CD14-positive monocyte (primary cell): ENCODE measurements around the gene TRHDE. TPM values are rescaled to one million over a fixed set of nuclear protein-coding genes. Genes with fewer than 3 reads are reported as not detected.

Experiments
- DNase-seq, 3 donors: peaks; one replicate each; pipeline ENCODE4 v3.0.0-alpha.2; 2011 to 2022
- H2AFZ ChIP-seq: 2 replicates; pipeline ENCODE4 v1.6.0; 2012; ENCODE audit warnings: mild to moderate bottlenecking, low read depth, low read length, inconsistent platforms; ENCODE audit not compliant: insufficient read depth, poor library complexity, severe bottlenecking
- H3K27ac ChIP-seq, 2 donors: 1 replicate in 1 of 2; 2 replicates in 1 of 2; pipeline ENCODE4 v1.5.1; 2012 to 2013; ENCODE audit warnings: low read length in 2 of 2, control low read depth in 1 of 2, inconsistent platforms in 1 of 2, low read depth in 1 of 2, mild to moderate bottlenecking in 1 of 2
- H3K27me3 ChIP-seq, 2 donors: one replicate each; pipeline versions ENCODE4 v1.6.0 to v1.6.1; 2011 to 2013; ENCODE audit warnings: low read length in 2 of 2; ENCODE audit not compliant: control insufficient read depth in 2 of 2, insufficient read depth in 2 of 2
- H3K36me3 ChIP-seq, 2 donors: replicated peaks in 1 of 2; 1 replicate in 1 of 2; 2 replicates in 1 of 2; pipeline versions ENCODE4 v1.5.1 to v1.6.1; 2012 to 2013; ENCODE audit warnings: low read length in 2 of 2, control low read depth in 1 of 2, inconsistent platforms in 1 of 2, mild to moderate bottlenecking in 1 of 2; ENCODE audit not compliant: insufficient read depth in 2 of 2, control insufficient read depth in 1 of 2
- H3K4me1 ChIP-seq, 2 donors: 1 replicate in 1 of 2; 2 replicates in 1 of 2; pipeline versions ENCODE4 v1.5.1 to v1.6.1; 2012 to 2013; ENCODE audit warnings: low read length in 2 of 2, control low read depth in 1 of 2, inconsistent platforms in 1 of 2, mild to moderate bottlenecking in 1 of 2, moderate library complexity in 1 of 2; ENCODE audit not compliant: insufficient read depth in 2 of 2, control insufficient read depth in 1 of 2
- H3K4me2 ChIP-seq: replicated peaks from 2 replicates; pipeline ENCODE3; 2012; ENCODE audit warnings: low read length, moderate library complexity, mild to moderate bottlenecking; ENCODE audit not compliant: poor library complexity, severe bottlenecking; ENCODE audit errors: extremely low read depth
- H3K4me3 ChIP-seq, 3 experiments: fragments of 200-600 bp in 1 of 3; sonication (generic) in 1 of 3; replicated peaks in 1 of 3; 1 replicate in 2 of 3; 2 replicates in 1 of 3; pipeline ENCODE4 v1.5.1; 2011 to 2013; ENCODE audit warnings: low read length in 3 of 3, mild to moderate bottlenecking in 3 of 3, control low read depth in 2 of 3, low read depth in 2 of 3, inconsistent platforms in 1 of 3, moderate library complexity in 1 of 3
- H3K79me2 ChIP-seq: 2 replicates; pipeline ENCODE4 v1.6.0; 2012; ENCODE audit warnings: mild to moderate bottlenecking, control low read depth, inconsistent platforms, low read length, moderate library complexity; ENCODE audit not compliant: insufficient read depth
- H3K9ac ChIP-seq: 2 replicates; pipeline ENCODE4 v1.6.0; 2017; ENCODE audit warnings: low read length, mild to moderate bottlenecking; ENCODE audit not compliant: insufficient read depth, poor library complexity, severe bottlenecking
- H3K9me3 ChIP-seq, 2 donors: replicated peaks in 1 of 2; 1 replicate in 1 of 2; 2 replicates in 1 of 2; pipeline versions ENCODE4 v1.5.1 to v1.6.1; 2012 to 2013; ENCODE audit warnings: low read length in 2 of 2, control low read depth in 1 of 2; ENCODE audit not compliant: control insufficient read depth in 1 of 2, insufficient read depth in 1 of 2
- H4K20me1 ChIP-seq: 2 replicates; pipeline ENCODE4 v1.6.0; 2012; ENCODE audit warnings: mild to moderate bottlenecking, low read length, control low read depth, moderate library complexity; ENCODE audit not compliant: insufficient read depth
- H3K27ac Mint-ChIP-seq, 7 donors: one replicate each; pipeline ENCODE4 v1.8.0; 2020; ENCODE audit warnings: mild to moderate bottlenecking in 7 of 7, mixed read lengths in 7 of 7, moderate library complexity in 6 of 7, inconsistent platforms in 2 of 7
- H3K27me3 Mint-ChIP-seq, 3 donors: one replicate each; pipeline ENCODE4 v1.8.0; 2021 to 2022; ENCODE audit warnings: low read depth in 3 of 3, mild to moderate bottlenecking in 3 of 3, mixed read lengths in 3 of 3, moderate library complexity in 3 of 3, inconsistent platforms in 1 of 3
- H3K36me3 Mint-ChIP-seq, 2 donors: one replicate each; pipeline ENCODE4 v1.8.0; 2020; ENCODE audit warnings: mixed read lengths in 2 of 2, inconsistent platforms in 1 of 2, mild to moderate bottlenecking in 1 of 2
- H3K4me1 Mint-ChIP-seq: one replicate; pipeline ENCODE4 v1.8.0; 2020; ENCODE audit warnings: mild to moderate bottlenecking, mixed read lengths
- H3K4me3 Mint-ChIP-seq, 2 donors: one replicate each; pipeline ENCODE4 v1.8.0; 2020; ENCODE audit warnings: mild to moderate bottlenecking in 2 of 2, mixed read lengths in 2 of 2, moderate library complexity in 1 of 2
- H3K9me3 Mint-ChIP-seq, 7 donors: one replicate each; pipeline ENCODE4 v1.8.0; 2020 to 2022; ENCODE audit warnings: mixed read lengths in 7 of 7, mild to moderate bottlenecking in 6 of 7, moderate library complexity in 6 of 7, inconsistent platforms in 2 of 7
- WGBS: methylation state at CpG from one replicate; pipeline ENCODE4 v1.1.5; 2013; ENCODE audit warnings: missing lambda C conversion rate; ENCODE audit not compliant: insufficient coverage; 5-methylcytosine and 5-hydroxymethylcytosine counted together
- intact Hi-C, 2 donors: fragments of 100-400 bp; cut with micrococcal nuclease; formaldehyde crosslinking; loops; one replicate each; pipeline versions ENCODE4 v1.15.0 to v1.15.1; 2023
- polyA plus RNA-seq, 3 donors: library from polyadenylated mRNA; depleted of rRNA in 1 of 3; unstranded in 2 of 3; stranded (reverse) in 1 of 3; fragments of 300-500 nt in 2 of 3; fragments of >200 nt in 1 of 3; fragmentation: Illumina TruSeq in 2 of 3; gene quantifications; 1 replicate in 2 of 3; 2 replicates in 1 of 3; pipeline ENCODE4 v1.2.3, GENCODE V29; 2012 to 2021
- TF ChIP-seq, protein P1 (sequence below): fragments of 200-600 bp; IDR thresholded peaks from one replicate; pipeline ENCODE4 v1.8.0; 2022; ENCODE audit warnings: antibody characterized with exemption, mild to moderate bottlenecking

Gene TRHDE
- polyA plus RNA-seq, 3 donors = not detected

DNA sequence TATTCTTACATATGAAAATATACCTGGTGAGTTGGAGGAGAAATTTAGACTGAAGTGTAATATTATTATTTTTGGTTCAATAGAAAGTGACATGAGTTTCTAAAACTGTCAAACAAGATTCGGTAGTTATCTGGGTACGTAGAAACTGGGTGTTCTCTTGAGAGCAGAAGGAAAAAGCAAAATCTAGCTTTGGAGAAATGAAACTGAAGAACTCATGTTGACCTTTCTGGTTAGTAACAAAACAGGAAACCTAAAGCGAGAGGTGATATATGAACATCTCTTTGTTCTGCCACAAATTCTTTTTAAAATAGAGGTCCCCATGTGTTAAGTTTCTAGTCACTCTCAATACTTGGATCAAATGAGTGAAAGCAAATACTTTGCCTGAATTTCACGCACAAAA, 401.7 kb downstream of the TRHDE start:
- Histone ChIP-seq H3K9ac (no peak overlapping the region), H3K36me3 (no peaks in the 10 kb centered on the region), H2AFZ (no peak overlapping the region), H3K4me3 (no peak overlapping the region), H3K9me3 (no peaks in the 10 kb centered on the region), H3K4me1 (peaks cover 11 to 26% of the 10 kb centered on the region in 2 donors), H3K27me3 (no peaks in the 10 kb centered on the region), H3K27ac (no peak overlapping the region), H3K79me2 (no peaks in the 10 kb centered on the region), H3K4me2 (peak overlapping the region; percentile 2), H4K20me1 (no peaks in the 10 kb centered on the region)
- peaks cover 30% of the 10 kb centered on the region for H3K4me1 Mint-ChIP-seq
- H3K27ac Mint-ChIP-seq = peak overlapping the region in 3 of 7 donors; percentile 43 to 62 (median 51)
- peaks cover 0 to 1% (median 0%) of the 10 kb centered on the region in 7 donors for H3K9me3 Mint-ChIP-seq
- H3K36me3 Mint-ChIP-seq = no peaks in the 10 kb centered on the region
- H3K27me3 Mint-ChIP-seq = no peaks in the 10 kb centered on the region
- TF ChIP-seq, protein P1, sequence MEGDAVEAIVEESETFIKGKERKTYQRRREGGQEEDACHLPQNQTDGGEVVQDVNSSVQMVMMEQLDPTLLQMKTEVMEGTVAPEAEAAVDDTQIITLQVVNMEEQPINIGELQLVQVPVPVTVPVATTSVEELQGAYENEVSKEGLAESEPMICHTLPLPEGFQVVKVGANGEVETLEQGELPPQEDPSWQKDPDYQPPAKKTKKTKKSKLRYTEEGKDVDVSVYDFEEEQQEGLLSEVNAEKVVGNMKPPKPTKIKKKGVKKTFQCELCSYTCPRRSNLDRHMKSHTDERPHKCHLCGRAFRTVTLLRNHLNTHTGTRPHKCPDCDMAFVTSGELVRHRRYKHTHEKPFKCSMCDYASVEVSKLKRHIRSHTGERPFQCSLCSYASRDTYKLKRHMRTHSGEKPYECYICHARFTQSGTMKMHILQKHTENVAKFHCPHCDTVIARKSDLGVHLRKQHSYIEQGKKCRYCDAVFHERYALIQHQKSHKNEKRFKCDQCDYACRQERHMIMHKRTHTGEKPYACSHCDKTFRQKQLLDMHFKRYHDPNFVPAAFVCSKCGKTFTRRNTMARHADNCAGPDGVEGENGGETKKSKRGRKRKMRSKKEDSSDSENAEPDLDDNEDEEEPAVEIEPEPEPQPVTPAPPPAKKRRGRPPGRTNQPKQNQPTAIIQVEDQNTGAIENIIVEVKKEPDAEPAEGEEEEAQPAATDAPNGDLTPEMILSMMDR = no peak
- peak in 2 of 3 donors; percentile 4 to 16 for DNase-seq
- 4% methylated on average over 2 of the region's 4 CpGs for WGBS
- H3K4me3 Mint-ChIP-seq = peak overlapping the region in 1 of 2 donors; percentile 52
- intact Hi-C loops = no loop called here

DNA sequence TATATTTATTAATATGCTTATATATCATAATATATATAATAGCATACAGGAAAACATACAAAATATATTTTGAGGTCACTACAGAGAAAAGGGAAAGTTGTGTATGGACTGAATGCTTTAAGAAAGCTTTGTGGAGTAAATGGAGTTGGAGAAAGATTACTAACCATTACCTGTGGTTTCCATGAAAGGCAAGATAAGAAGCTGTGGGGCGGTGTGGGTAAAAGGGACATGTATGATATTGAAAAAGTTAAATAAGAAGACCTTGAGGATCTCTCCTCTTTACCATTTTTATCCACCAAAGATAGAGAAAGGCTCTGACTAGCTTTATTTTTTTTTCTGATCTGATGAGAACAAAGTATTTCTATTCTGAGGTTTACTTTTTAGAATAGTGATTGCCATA, 404.4 kb downstream of the TRHDE start:
- WGBS = no CpG with 5 or more reads among the region's 1 CpG
- Mint-ChIP-seq H3K27ac (no peak overlapping the region), H3K36me3 (no peaks in the 10 kb centered on the region), H3K27me3 (no peaks in the 10 kb centered on the region), H3K4me1 (peaks cover 30% of the 10 kb centered on the region), H3K4me3 (no peak overlapping the region), H3K9me3 (peaks cover 0 to 1% (median 0%) of the 10 kb centered on the region in 7 donors)
- no peak overlapping the region for H2AFZ ChIP-seq
- no peak overlapping the region for H3K4me3 ChIP-seq
- no peak overlapping the region for H3K9ac ChIP-seq
- no peaks in the 10 kb centered on the region for H3K79me2 ChIP-seq
- TF ChIP-seq, protein P1 = no peak
- H3K27me3 ChIP-seq = no peaks in the 10 kb centered on the region
- intact Hi-C loops = no loop called here
- no peaks in the 10 kb centered on the region for H3K36me3 ChIP-seq
- H3K9me3 ChIP-seq = no peaks in the 10 kb centered on the region
- DNase-seq = no peak
- no peak overlapping the region for H3K4me2 ChIP-seq
- H3K4me1 ChIP-seq = peaks cover 11 to 26% of the 10 kb centered on the region in 2 donors
- H3K27ac ChIP-seq = no peak overlapping the region
- no peaks in the 10 kb centered on the region for H4K20me1 ChIP-seq
